ENCODE measurements around the gene KCNIP2.

- TF ChIP-seq CTCF (IDR thresholded peaks at IDR 0.05) (no peak), POLR2A (IDR thresholded peaks at IDR 0.05) (no peak)
Measured at GRCh38 chr10:101793526-101793925, 50.1 kb downstream of the KCNIP2 start.

All from Peyer's patch (tissue), 4 donors.